ENCODE results near the gene MED12L.

The MED12L gene

DNA sequence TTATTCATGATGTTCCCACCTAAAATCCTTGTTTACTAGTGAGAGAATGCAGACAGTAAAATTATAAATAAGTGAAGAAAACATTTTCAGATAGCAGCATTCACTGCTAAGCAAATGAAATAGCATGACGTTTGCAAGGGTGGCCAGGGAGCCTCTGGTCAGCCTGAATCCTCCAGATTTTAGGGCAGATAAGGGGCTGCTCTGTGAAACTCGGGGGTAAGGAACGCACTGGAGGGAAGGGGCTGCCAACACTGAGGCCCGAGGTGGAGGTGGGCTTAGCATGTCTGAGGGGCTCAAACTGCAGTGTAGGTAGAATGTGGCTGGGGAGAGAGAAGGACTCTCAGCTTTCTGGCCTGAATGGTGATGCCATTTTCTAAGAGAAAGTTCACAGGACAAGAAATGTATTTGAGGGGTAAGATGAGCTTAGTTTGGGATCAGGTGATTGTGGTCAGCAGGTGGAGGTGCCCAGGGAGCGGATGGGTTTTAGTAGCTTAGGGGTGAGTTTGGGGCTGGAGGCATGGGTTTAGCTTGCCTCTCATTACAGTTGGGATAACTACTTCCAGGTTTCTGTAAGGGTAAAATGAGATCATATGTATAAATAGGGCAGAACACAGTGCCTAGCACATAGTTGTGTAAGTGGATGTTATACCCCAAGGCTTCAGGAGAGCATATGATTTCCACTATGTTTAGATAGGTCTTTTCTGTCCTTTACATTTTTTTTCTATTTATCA is 97.0 kb downstream of the MED12L start:
- DNase-seq (ENCODE audit: low read depth): no peak

DNA sequence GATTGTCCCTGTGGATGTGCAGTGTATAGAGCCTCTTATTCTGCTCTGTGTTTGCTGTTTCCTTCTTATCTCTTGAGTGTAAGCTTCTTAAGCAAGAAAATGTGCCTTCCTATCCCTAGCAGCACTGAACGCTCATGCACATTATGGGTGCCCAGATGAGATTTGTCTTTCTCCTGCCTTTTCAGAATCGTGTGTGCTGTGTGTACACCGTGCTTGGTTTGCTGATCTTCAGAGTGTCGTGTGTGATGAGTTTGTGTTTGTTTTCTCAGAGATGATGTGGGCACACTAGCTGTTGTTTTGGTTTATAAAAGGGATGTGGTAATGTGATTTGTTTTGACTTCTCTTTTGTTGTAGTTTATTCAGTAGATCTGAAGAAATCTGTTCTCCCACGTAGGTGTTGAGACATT is 97.8 kb downstream of the MED12L start:
- no peak for DNase-seq (ENCODE audit: low read depth)

DNA sequence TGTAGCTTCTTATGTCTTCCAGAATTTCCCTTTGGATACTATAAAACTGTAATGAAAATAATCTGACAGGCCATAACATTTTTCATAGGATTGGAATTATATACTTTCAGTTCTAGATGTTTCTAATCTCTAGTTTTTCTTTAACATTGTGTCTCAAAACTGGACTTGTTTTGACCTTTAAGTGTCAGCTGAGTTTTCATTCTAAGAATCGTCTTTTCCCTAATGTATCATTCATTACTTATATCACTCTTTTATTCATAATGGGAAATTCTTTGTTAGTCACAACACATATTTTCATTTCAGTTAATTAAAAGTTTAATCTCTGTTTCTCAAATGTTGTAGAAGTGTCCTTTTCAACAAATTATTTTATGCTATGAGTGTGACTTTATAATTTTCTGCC is 105.6 kb downstream of the MED12L start:
- DNase-seq (ENCODE audit: low read depth): no peak

DNA sequence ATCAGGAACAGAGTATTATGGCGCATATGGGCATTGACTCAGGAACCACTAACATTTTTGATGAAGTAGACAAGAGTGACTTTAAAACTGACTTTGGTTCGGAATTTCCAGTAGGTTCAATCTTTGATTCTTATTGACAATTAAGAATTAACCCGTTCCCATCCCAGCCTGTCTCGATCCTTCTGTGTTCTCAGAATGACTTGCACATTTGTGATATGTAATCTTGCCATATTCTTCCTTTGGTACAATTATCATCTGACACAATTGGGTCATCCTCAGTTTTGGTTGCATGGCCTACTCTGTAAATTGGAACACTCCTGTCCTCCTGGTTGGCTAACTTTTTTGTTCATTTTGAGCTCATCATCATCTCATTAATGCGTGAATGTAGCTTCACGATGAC is 107.1 kb downstream of the MED12L start:
- no peak for DNase-seq (ENCODE audit: low read depth)

DNA sequence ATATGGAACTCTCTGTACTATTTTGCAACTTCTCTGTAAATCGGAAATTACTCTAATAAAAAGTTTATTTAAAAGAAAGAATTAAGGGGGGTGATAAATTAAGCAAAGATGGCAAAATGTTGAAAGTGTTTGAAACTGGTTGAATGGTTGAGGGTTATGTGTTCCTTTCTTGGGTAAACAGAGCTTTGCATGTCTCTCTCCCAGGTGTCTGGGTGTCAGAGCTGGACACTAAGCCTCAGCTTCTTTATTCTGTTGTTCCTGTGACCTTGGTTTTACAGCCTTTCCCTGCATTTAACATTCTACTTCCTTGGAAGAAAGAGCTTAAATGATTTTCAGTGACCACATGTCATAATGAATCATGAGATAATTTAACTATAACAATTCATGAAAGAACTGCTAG is 110.4 kb downstream of the MED12L start:
- DNase-seq (ENCODE audit: low read depth): no peak

DNA sequence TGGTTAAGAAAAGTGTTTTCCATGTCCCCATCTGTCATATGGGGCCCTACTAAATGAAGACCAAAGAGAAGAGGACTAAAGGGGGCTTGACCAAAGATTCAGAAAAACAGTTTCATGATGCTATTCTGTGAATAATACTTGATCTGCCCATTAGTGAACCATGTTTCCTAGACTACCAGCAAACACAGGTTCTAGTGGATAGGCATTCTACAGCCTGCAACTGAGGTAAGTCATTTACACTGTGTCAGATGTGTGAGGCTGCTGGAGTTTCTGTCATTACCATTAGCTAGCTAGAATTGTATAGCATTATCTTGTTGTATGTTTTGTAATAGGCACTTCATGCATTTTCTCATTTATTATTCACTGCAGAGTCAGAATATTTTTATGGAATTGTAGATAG is 111.0 kb downstream of the MED12L start:
- DNase-seq (ENCODE audit: low read depth): no peak

DNA sequence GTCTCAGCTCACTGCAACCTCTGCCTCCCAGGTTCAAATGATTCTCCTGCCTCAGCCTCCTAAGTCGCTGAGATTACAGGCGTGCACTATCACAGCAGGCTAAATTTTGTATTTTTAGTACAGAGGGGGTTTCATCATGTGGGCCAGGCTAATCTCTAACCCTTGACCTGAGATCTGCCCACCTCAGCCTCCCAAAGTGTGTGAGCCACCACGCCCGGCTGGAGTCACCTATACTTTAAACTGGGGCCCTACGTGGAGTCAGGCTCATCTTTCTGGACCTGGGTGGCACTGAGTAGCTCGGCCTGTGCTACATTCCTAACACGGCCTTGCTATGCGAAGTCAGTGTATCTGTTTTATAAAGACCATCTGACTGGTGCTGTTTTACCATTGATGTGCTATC is 111.8 kb downstream of the MED12L start:
- DNase-seq (ENCODE audit: low read depth): no peak

DNA sequence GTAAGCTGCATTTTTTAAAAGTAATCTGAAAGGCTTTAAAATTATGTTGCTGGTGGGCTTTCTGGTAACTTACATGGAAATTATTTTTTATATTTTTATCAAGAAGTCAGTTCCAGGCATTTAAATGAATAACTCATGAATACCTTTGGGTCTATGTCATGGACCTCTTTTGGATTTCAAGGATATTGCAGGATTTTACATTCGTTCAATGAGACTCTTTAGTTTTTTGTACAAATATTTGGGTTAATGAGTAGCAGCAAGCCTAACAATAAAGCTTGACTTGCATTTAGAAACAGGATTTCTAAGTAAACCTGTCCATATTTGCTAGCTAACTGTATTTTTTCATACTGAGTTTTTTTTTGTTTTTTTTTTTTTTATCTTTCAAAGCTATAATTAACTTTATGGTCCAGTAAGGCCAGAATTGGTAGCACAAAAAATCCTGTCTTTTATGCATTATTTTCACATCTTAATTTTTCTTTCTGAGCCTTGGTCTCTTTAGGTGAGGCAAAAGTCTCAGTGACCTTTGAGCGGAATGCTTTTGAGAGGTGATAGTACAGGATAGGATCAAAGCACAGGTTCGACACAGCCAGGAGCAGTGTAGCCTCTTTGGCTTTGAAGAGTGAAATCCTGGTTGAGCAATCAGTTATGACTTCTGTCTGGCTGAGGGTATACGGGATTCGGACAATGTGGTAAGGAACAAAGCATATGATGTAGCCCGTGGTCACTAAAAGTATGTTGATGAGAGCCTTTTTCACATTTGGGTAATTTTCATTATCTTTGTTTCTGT is 112.7 kb downstream of the MED12L start:
- DNase-seq (ENCODE audit: low read depth): no peak

DNA sequence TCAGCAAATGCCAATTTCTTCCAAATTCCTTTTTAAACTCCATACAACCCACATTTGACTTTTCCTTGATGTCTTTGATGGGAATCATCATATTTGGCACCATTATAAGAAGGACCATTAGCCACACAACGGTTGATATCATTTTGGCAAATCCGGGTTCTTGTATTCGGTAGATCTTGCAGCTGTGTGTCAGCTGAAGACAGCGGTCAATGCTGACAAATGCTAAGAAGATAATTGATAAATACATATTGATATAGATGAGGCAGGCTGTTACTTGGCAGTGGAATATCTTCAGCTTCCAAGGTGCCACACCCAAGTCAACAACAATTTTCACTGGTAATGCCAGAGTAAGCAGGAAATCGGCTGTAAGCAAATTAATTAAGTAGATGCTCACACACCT is 113.4 kb downstream of the MED12L start:
- no peak for DNase-seq (ENCODE audit: low read depth)

DNA sequence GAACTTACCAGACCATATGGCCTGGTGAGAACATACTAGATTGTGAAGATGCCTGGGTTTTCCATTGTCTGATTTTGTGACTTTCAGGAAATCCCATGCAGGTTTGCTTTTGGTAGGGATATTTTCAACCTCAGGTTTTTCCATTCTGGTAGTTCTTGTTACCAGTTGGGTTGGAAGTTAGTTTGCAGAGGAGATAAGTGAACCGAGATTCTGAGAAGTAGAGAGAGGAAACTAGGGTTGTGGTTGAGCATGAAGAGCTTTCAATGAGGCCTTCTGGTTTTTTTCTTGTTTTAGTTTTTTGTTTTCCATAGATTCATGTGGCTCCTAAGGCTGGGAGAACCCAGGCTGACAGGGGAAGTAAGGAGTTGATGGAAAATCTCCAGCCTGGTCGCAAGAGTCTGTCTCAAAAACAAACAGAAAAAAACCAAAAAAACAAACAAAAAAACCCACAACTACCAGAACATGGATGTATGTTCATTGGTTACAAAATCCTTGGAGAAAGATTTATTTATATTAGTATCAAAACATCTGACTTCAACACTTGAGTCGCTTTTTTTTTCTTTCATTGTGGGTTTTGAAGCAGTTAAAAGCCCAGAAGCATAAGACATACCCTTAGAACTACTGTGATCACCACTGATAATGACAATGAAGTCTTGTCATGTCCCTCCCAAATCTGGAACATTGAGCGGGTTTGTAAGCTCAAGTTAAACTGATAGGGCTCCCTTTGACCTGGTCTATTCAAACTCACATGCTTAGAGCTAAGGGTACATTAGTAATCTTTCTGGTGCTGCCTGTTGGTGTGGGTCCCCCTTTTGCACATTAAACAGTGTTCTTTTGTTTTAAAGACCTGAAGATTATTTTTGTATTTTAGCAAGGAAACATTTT is 114.3 kb downstream of the MED12L start:
- no peak for DNase-seq (ENCODE audit: low read depth)

DNA sequence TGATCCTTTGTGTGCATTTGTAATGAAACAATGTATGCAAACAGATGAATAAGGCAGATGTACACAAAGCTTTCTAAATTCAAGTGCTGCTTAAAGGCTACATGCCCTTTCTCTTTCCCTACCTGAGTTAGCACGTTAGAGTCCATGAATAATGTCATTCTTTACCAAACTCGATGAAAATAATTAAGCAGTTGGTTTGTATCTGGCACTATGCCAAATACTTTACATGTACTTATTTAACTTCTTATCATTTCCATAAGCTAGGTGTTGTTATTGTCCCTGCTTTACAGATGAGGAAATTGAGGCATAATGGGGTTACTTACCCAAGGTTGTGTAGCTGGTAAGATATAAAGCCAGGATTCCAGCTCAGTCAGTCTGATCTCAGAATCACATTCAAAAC is 115.1 kb downstream of the MED12L start:
- DNase-seq (ENCODE audit: low read depth): no peak

DNA sequence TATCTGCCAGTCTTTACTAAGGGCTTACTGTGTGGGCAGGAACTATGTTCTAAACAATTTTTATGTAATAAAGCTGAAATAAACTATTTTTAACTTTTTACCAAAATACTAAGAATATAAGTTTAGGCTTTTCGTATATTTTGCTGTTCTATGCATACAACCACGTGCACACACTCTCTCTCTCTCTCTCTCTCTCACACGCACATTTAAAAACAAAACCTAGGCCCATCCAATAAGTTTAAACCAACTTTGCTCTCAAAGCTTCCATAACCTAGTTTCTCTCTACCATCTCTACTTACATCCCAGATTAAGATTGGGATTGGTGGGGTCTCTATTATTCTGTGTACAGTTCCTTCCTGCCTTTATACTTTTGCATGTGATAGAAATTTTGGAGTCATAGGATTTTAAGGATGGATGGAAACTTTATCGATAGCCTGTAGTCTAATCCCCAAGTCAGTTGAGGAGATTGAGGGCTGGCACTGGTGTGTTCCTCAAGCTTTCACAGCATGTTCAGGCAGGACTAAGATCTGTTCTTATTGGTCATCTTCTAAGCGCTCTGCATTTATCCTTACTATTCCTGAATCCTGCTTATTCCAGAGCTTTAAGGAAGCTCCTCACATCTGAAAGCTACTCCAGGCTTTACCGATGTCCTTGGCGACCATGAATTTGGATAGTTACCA is 115.7 kb downstream of the MED12L start:
- no peak for DNase-seq (ENCODE audit: low read depth)

DNA sequence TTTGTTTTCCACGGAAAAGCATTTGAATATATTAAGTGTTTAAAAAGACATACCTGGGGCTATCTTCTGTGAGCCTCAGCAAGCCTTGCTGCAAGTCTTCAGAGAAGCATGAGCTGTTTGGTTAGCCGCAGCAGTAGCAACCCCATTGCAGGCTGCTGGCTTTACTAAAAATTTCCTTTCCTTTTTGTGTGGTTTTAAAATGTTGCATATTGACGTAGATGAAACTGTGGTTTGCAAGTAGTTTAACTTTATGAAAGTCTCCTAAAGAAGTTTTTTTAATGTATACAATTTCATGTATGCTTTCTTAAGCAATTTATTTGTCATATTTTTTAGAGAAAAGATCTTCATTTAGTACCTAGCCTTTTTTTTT is 117.6 kb downstream of the MED12L start, which contains the start of gene GPR171:
GPR171 (minus strand) TSS at position 166 of the 370 bp plus-strand sequence. CDS start 3,830 bp downstream, outside the sequence.
- peak; percentile 46 for DNase-seq (ENCODE audit: low read depth)

DNA sequence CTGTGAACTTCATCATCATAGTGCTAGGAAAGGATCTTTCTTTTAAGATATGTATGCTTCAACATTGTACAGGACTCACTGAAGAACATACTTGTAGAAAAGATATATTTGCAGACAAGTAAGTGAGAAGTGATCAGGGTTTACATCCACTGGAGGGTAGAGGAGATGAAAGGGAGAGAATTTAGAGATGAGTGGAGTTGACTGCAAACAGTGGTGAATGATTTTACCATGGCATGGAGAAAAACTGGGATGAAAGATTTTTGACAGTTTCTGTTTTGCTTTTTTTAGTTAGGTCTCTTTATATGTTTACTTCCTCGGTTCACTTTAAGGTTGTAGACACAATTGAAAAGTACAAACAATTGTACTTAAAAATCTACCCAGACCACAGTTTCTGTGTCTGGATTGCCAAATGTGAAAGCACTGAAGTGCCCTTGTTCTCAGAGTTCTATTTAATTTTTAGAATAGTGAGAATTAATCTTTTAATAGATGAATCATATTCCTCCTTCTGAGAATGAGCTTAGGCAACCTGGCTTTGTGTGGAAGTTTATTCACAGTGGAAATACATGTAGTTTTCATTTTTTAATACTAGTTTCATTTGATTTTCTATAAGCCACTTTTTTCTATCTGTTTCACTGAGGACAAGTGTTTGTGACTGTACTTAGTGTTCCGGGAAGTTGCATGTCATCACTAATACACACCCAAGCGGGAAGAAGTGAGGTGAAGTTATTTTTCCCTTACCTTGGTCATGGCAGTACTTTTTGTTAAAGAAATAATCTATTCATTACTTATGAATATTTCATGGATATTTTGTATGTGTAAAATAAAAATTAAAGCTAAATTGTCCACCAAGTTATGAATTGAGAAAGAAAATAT is 119.3 kb downstream of the MED12L start:
- no peak for DNase-seq (ENCODE audit: low read depth)

DNA sequence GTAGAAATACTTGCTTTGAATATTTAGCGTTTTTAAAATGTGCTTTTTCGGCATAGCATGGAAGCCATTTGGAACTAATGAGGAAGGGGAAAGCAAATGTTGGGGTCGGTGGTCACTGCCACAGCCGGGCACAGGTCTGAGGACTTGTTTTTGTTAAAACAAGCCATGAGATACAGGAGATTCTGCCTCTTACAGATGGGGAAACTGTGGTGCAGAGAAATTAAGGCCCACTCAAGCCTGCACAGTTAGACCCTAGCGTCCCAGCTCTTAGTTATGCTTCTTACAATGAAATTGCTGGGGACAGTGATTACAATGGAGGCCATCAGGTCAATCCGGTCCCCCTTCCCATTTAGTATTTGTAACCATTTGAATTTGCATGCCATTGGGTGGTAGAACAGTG is 120.0 kb downstream of the MED12L start:
- DNase-seq (ENCODE audit: low read depth): no peak

DNA sequence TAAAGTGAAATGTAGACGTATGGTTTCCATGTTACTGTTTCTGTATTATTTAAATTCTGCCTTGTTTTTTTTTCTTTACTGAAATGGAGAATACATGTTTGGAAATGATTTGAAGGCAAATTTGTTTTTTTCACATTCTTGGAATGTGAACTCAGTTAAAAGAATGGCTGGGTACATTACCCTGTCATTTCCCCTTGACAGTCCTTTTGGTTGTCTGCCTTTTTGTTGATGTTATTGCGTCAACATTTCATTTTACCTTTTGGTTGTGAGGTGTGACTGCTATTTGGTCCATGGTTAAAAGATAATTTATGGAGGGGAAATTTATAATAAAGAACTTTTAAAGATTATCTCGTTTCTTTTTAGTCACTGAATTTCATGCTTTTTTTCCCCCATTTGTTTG is 120.7 kb downstream of the MED12L start:
- no peak for DNase-seq (ENCODE audit: low read depth)

DNA sequence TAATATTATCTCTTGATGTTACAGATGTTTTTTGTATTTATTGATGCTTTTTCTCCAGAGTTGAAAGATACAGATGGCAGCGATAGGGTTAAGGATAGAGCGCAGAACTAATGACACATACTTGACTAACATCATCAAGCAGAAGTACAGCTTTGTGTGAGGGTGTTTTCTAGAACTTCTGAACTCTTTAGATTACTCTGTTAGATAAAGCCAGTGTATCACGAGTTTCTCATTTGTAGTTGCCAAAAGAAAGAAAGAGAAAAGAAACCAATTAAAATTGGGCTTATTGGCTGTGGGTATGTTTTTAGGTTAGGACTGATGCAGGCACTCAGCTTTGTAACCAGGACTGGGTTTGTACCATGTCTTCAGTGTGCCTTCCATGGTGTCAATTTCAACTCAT is 124.2 kb downstream of the MED12L start:
- DNase-seq (ENCODE audit: low read depth): no peak

DNA sequence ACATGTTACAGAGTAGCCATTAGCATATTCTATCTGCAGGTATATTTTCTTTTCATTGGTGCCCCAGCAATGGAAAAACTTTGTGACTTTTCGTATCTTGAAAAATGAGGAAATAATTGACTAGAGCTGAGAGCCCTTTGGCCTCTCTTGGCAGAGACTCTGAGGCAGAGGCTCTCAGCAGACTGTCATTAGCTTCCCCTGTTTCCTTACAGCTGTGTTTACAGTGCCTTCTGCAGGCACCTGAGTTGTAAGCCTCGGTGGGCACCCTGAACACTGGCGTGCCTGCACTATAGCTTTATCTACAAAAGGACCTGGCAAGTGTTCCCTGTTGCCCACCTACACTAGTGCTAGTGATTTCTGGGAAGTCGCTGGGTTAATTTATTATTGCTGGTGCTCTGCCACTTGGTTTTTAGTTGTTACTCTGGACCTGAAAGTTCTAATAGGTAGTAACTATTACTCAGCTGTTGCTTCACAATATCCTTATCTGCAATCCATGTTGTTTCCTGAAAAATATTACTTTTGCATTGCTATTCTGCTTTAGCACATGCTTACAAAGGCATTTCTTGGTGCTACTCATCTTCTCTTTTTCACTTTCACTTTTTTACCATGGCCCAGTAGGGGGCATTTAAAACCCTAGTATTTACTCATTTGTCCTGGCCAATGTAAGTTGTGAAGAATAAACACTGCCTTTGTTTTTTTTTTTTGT is 125.4 kb downstream of the MED12L start:
- DNase-seq (ENCODE audit: low read depth): no peak

DNA sequence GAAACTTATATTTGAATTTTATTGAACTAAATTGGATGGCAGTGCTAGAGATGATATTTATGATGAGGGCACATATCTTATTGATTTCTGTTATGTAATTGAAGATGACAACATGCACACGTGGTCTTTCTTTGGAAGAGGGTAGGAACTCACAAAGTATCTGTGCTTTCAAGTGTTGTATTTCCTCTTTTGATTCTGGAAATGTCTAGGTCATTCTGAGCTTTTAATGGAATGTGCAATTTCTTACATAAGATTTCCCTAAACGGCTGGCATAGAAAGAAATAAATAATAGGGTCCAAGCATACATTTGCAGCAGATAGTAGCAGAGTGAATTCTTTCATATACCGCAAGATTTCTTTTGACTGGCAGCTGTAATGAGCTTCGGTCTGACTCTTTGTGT is 127.7 kb downstream of the MED12L start:
- DNase-seq (ENCODE audit: low read depth): no peak

DNA sequence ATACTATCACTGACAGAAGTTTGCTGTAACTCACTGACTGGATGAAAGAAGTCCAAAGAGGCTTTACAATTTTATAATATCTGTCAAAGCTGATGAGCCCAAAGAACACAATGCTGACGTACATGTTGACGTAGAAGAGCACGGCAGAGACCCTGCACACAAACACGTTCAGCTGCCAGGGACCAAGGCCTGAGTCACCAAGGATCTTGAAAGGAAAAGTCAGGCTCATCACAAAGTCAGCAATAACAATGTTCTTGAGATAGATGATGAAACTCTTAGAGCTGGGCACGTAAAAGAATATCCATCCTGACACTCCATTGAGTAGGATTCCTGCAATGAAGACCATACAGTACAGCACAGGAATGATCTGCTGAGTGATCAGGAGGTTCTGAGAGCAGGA is 128.4 kb downstream of the MED12L start:
- no peak for DNase-seq (ENCODE audit: low read depth)

Measured in activated T-helper 9 cell treated with anti-CD3 and anti-CD28 coated beads, Interleukin-2, amount 50 U/mL, for 16 hours (primary cell).